CD14-positive monocyte (primary cell): ENCODE results near the gene ABCB8. TPM values are rescaled to one million over a fixed set of nuclear protein-coding genes. Genes with fewer than 3 reads are reported as not detected.

ENCODE experiments used
- DNase-seq, 3 donors: peaks; one replicate each; pipeline ENCODE4 v3.0.0-alpha.2; 2011 to 2022
- H2AFZ ChIP-seq: 2 replicates; pipeline ENCODE4 v1.6.0; 2012; ENCODE audit warnings: mild to moderate bottlenecking, low read depth, low read length, inconsistent platforms; ENCODE audit not compliant: insufficient read depth, poor library complexity, severe bottlenecking
- H3K27ac ChIP-seq, 2 donors: 1 replicate in 1 of 2; 2 replicates in 1 of 2; pipeline ENCODE4 v1.5.1; 2012 to 2013; ENCODE audit warnings: low read length in 2 of 2, control low read depth in 1 of 2, inconsistent platforms in 1 of 2, low read depth in 1 of 2, mild to moderate bottlenecking in 1 of 2
- H3K27me3 ChIP-seq, 2 donors: one replicate each; pipeline versions ENCODE4 v1.6.0 to v1.6.1; 2011 to 2013; ENCODE audit warnings: low read length in 2 of 2; ENCODE audit not compliant: control insufficient read depth in 2 of 2, insufficient read depth in 2 of 2
- H3K36me3 ChIP-seq, 2 donors: replicated peaks in 1 of 2; 1 replicate in 1 of 2; 2 replicates in 1 of 2; pipeline versions ENCODE4 v1.5.1 to v1.6.1; 2012 to 2013; ENCODE audit warnings: low read length in 2 of 2, control low read depth in 1 of 2, inconsistent platforms in 1 of 2, mild to moderate bottlenecking in 1 of 2; ENCODE audit not compliant: insufficient read depth in 2 of 2, control insufficient read depth in 1 of 2
- H3K4me1 ChIP-seq, 2 donors: 1 replicate in 1 of 2; 2 replicates in 1 of 2; pipeline versions ENCODE4 v1.5.1 to v1.6.1; 2012 to 2013; ENCODE audit warnings: low read length in 2 of 2, control low read depth in 1 of 2, inconsistent platforms in 1 of 2, mild to moderate bottlenecking in 1 of 2, moderate library complexity in 1 of 2; ENCODE audit not compliant: insufficient read depth in 2 of 2, control insufficient read depth in 1 of 2
- H3K4me2 ChIP-seq: replicated peaks from 2 replicates; pipeline ENCODE3; 2012; ENCODE audit warnings: low read length, moderate library complexity, mild to moderate bottlenecking; ENCODE audit not compliant: poor library complexity, severe bottlenecking; ENCODE audit errors: extremely low read depth
- H3K4me3 ChIP-seq, 3 experiments: fragments of 200-600 bp in 1 of 3; sonication (generic) in 1 of 3; replicated peaks in 1 of 3; 1 replicate in 2 of 3; 2 replicates in 1 of 3; pipeline ENCODE4 v1.5.1; 2011 to 2013; ENCODE audit warnings: low read length in 3 of 3, mild to moderate bottlenecking in 3 of 3, control low read depth in 2 of 3, low read depth in 2 of 3, inconsistent platforms in 1 of 3, moderate library complexity in 1 of 3
- H3K79me2 ChIP-seq: 2 replicates; pipeline ENCODE4 v1.6.0; 2012; ENCODE audit warnings: mild to moderate bottlenecking, control low read depth, inconsistent platforms, low read length, moderate library complexity; ENCODE audit not compliant: insufficient read depth
- H3K9ac ChIP-seq: 2 replicates; pipeline ENCODE4 v1.6.0; 2017; ENCODE audit warnings: low read length, mild to moderate bottlenecking; ENCODE audit not compliant: insufficient read depth, poor library complexity, severe bottlenecking
- H3K9me3 ChIP-seq, 2 donors: replicated peaks in 1 of 2; 1 replicate in 1 of 2; 2 replicates in 1 of 2; pipeline versions ENCODE4 v1.5.1 to v1.6.1; 2012 to 2013; ENCODE audit warnings: low read length in 2 of 2, control low read depth in 1 of 2; ENCODE audit not compliant: control insufficient read depth in 1 of 2, insufficient read depth in 1 of 2
- H4K20me1 ChIP-seq: 2 replicates; pipeline ENCODE4 v1.6.0; 2012; ENCODE audit warnings: mild to moderate bottlenecking, low read length, control low read depth, moderate library complexity; ENCODE audit not compliant: insufficient read depth
- H3K27ac Mint-ChIP-seq, 7 donors: one replicate each; pipeline ENCODE4 v1.8.0; 2020; ENCODE audit warnings: mild to moderate bottlenecking in 7 of 7, mixed read lengths in 7 of 7, moderate library complexity in 6 of 7, inconsistent platforms in 2 of 7
- H3K27me3 Mint-ChIP-seq, 3 donors: one replicate each; pipeline ENCODE4 v1.8.0; 2021 to 2022; ENCODE audit warnings: low read depth in 3 of 3, mild to moderate bottlenecking in 3 of 3, mixed read lengths in 3 of 3, moderate library complexity in 3 of 3, inconsistent platforms in 1 of 3
- H3K36me3 Mint-ChIP-seq, 2 donors: one replicate each; pipeline ENCODE4 v1.8.0; 2020; ENCODE audit warnings: mixed read lengths in 2 of 2, inconsistent platforms in 1 of 2, mild to moderate bottlenecking in 1 of 2
- H3K4me1 Mint-ChIP-seq: one replicate; pipeline ENCODE4 v1.8.0; 2020; ENCODE audit warnings: mild to moderate bottlenecking, mixed read lengths
- H3K4me3 Mint-ChIP-seq, 2 donors: one replicate each; pipeline ENCODE4 v1.8.0; 2020; ENCODE audit warnings: mild to moderate bottlenecking in 2 of 2, mixed read lengths in 2 of 2, moderate library complexity in 1 of 2
- H3K9me3 Mint-ChIP-seq, 7 donors: one replicate each; pipeline ENCODE4 v1.8.0; 2020 to 2022; ENCODE audit warnings: mixed read lengths in 7 of 7, mild to moderate bottlenecking in 6 of 7, moderate library complexity in 6 of 7, inconsistent platforms in 2 of 7
- WGBS: methylation state at CpG from one replicate; pipeline ENCODE4 v1.1.5; 2013; ENCODE audit warnings: missing lambda C conversion rate; ENCODE audit not compliant: insufficient coverage; 5-methylcytosine and 5-hydroxymethylcytosine counted together
- intact Hi-C, 2 donors: fragments of 100-400 bp; cut with micrococcal nuclease; formaldehyde crosslinking; loops; one replicate each; pipeline versions ENCODE4 v1.15.0 to v1.15.1; 2023
- polyA plus RNA-seq, 3 donors: library from polyadenylated mRNA; depleted of rRNA in 1 of 3; unstranded in 2 of 3; stranded (reverse) in 1 of 3; fragments of 300-500 nt in 2 of 3; fragments of >200 nt in 1 of 3; fragmentation: Illumina TruSeq in 2 of 3; gene quantifications; 1 replicate in 2 of 3; 2 replicates in 1 of 3; pipeline ENCODE4 v1.2.3, GENCODE V29; 2012 to 2021
- TF ChIP-seq, protein P1 (sequence below): fragments of 200-600 bp; IDR thresholded peaks from one replicate; pipeline ENCODE4 v1.8.0; 2022; ENCODE audit warnings: antibody characterized with exemption, mild to moderate bottlenecking

Gene ABCB8
- polyA plus RNA-seq, 3 donors = 9.3 to 19.9 (median 9.5) TPM

DNA sequence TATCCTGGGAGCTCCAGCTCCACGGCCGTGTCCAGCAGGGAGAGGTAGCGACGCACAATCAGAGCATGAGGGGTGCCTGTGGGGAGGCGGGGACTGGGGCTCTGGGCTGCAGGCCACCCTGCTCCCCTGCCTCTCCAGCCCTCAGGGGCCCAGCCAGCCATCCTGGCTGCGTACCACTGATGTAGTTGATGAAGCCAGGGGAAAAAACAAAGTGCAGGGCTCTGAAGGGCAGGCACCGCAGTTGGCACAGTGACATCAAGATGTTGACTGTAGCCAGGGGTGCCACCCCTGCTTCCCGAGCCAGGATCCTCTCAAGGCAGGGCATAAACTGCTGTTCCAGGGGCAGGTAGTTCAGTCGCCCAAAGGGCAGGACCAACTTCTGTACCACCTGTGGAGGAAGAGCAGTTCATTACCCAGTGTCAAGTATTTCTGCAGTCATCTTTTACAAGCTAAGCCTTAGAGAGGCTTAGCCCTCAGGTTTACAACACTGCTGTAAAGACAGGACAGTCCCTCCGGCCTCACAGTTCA is 49.5 kb downstream of the ABCB8 start:
- Histone ChIP-seq H3K27ac (peak overlapping the region in 1 of 2 donors; percentile 3), H3K36me3 (peaks cover 37 to 48% of the 10 kb centered on the region in 2 donors), H2AFZ (no peak overlapping the region), H4K20me1 (peaks cover 53% of the 10 kb centered on the region), H3K4me1 (peaks cover 27 to 35% of the 10 kb centered on the region in 2 donors), H3K9ac (no peak overlapping the region), H3K4me2 (no peak overlapping the region), H3K4me3 (no peak overlapping the region), H3K79me2 (peaks cover 32% of the 10 kb centered on the region), H3K27me3 (no peaks in the 10 kb centered on the region), H3K9me3 (no peaks in the 10 kb centered on the region)
- intact Hi-C loops = loop anchor here in 1 of 2 donors (2.0 to 5.0 kb wide), 2 partner anchors 15 to 35 kb away; no protein-coding TSS in a partner anchor
- Mint-ChIP-seq H3K4me1 (peaks cover 21% of the 10 kb centered on the region), H3K36me3 (peaks cover 30 to 41% of the 10 kb centered on the region in 2 donors), H3K9me3 (peaks cover 0 to 3% (median 0%) of the 10 kb centered on the region in 7 donors), H3K27me3 (peaks cover 0 to 1% (median 0%) of the 10 kb centered on the region in 3 donors), H3K27ac (peak overlapping the region in 2 of 7 donors; percentile 21 to 24), H3K4me3 (peak overlapping the region in 1 of 2 donors; percentile 56)
- no peak for DNase-seq
- 89% methylated on average over 6 of the region's 10 CpGs for WGBS
- TF ChIP-seq, protein P1, sequence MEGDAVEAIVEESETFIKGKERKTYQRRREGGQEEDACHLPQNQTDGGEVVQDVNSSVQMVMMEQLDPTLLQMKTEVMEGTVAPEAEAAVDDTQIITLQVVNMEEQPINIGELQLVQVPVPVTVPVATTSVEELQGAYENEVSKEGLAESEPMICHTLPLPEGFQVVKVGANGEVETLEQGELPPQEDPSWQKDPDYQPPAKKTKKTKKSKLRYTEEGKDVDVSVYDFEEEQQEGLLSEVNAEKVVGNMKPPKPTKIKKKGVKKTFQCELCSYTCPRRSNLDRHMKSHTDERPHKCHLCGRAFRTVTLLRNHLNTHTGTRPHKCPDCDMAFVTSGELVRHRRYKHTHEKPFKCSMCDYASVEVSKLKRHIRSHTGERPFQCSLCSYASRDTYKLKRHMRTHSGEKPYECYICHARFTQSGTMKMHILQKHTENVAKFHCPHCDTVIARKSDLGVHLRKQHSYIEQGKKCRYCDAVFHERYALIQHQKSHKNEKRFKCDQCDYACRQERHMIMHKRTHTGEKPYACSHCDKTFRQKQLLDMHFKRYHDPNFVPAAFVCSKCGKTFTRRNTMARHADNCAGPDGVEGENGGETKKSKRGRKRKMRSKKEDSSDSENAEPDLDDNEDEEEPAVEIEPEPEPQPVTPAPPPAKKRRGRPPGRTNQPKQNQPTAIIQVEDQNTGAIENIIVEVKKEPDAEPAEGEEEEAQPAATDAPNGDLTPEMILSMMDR = no peak

DNA sequence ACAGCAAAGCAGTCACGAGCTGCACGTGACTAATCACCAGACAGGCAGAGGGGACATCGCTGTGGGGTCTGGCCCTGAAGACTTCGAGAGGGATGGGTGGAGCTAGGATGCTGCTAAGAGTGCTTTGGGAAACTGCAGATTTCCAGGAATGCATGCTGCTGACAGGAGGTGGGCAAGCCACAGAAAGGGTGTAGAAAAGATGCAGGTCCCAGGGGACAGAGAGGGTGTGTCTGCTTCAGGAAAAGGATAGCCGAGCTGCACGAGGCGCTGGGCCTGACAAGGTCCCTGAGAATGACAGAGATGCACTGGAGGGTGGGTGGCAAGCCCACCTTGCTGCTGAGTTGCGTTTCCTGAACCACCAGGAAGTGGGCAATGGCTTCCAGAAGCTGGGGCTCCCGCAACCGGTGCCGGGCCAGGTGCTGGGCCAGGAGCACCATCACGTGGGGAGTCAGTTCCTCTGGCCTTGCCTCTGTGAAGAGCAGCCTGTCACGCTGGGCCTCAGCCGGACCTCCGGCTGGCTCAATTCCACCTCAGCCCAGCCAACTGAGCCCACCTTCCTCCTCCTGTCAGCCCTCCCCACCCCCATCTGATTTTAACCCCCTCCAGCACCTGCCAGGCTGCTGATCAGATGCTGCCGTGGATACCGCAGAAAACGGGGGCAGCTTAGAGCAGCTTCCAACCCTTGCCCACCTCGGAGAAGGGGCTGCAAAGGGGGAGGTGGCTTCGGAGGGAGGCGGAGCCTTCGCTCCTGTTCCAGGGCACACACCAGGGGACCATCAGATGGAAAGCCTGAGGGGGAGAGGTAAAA is 50.2 kb downstream of the ABCB8 start:
- peaks cover 53% of the 10 kb centered on the region for H4K20me1 ChIP-seq

More for the DNA sequence above, 50.2 kb downstream of the ABCB8 start:
- WGBS = 74% methylated on average over 15 of the region's 22 CpGs
- H2AFZ ChIP-seq = no peak overlapping the region
- Mint-ChIP-seq H3K4me3 (peak overlapping the region in 1 of 2 donors; percentile 56), H3K4me1 (peaks cover 23% of the 10 kb centered on the region), H3K27me3 (peaks cover 0 to 1% (median 0%) of the 10 kb centered on the region in 3 donors), H3K27ac (peak overlapping the region in 3 of 7 donors; percentile 13 to 24 (median 21)), H3K36me3 (peaks cover 30 to 40% of the 10 kb centered on the region in 2 donors), H3K9me3 (peaks cover 0 to 3% (median 0%) of the 10 kb centered on the region in 7 donors)
- H3K79me2 ChIP-seq = peaks cover 37% of the 10 kb centered on the region
- intact Hi-C loops = loop anchor here in 1 of 2 donors (2.0 to 5.0 kb wide), 2 partner anchors 14 to 34 kb away; no protein-coding TSS in a partner anchor
- H3K4me3 ChIP-seq = no peak overlapping the region
- no peak overlapping the region for H3K9ac ChIP-seq
- peaks cover 29 to 41% of the 10 kb centered on the region in 2 donors for H3K4me1 ChIP-seq
- H3K36me3 ChIP-seq = peaks cover 33 to 46% of the 10 kb centered on the region in 2 donors
- no peaks in the 10 kb centered on the region for H3K9me3 ChIP-seq
- TF ChIP-seq, protein P1 = no peak
- H3K27ac ChIP-seq = no peak overlapping the region
- DNase-seq = no peak
- H3K27me3 ChIP-seq = no peaks in the 10 kb centered on the region
- no peak overlapping the region for H3K4me2 ChIP-seq
